Endothelial cell of umbilical vein (primary cell): ENCODE results near the gene PRXL2B. TPM values are rescaled to one million over a fixed set of nuclear protein-coding genes. Genes with fewer than 3 reads are reported as not detected.

Experiments
- BruUV-seq: library from RNA; stranded (reverse); fragments of 400-500 nt; replicated peaks from 2 replicates; lab custom pipeline; 2021; lab: Mats Ljungman, UMichigan
- CTCF ChIA-PET: fragments of 300-600, 350-600 bp; sonication (Branson Sonifier 250); formaldehyde crosslinking; loops from one replicate; lab custom pipeline; 2021; ENCODE audit warnings: antibody characterized with exemption, inconsistent platforms; lab: Charles Lee
- POLR2A ChIA-PET: fragments of 300-600, 350-600 bp; sonication (Branson Sonifier 250); formaldehyde crosslinking; loops from one replicate; lab custom pipeline; 2021; ENCODE audit warnings: antibody characterized with exemption, inconsistent platforms; lab: Charles Lee
- DNase-seq: peaks from one replicate; pipeline ENCODE4 v3.0.0-alpha.2; 2011; ENCODE audit warnings: low read depth, low spot score
- FAIRE-seq: peaks from 2 replicates; lab custom pipeline; 2011; peaks lifted over from hg19 to GRCh38; lab: Jason Lieb, UNC
- H2AFZ ChIP-seq: 2 replicates; pipeline ENCODE4 v1.6.0; 2012; ENCODE audit warnings: low read depth, low read length, control low read depth, inconsistent platforms
- H3K27ac ChIP-seq: 2 replicates; pipeline ENCODE4 v1.5.1; 2011; ENCODE audit warnings: low read depth, mild to moderate bottlenecking, control low read depth, low read length, moderate library complexity; ENCODE audit not compliant: insufficient read depth
- H3K27me3 ChIP-seq, 2 experiments: 2 replicates each; pipeline versions ENCODE4 v1.6.0 to v1.6.1; 2011; ENCODE audit warnings: low read length in 2 of 2, mixed read lengths in 1 of 2; ENCODE audit not compliant: control insufficient read depth in 2 of 2, insufficient read depth in 2 of 2
- H3K36me3 ChIP-seq, 2 experiments: 2 replicates in 1 of 2; 3 replicates in 1 of 2; pipeline ENCODE4 v1.5.1; 2011; ENCODE audit warnings: low read length in 2 of 2, mild to moderate bottlenecking in 1 of 2, moderate library complexity in 1 of 2; ENCODE audit not compliant: control insufficient read depth in 2 of 2, insufficient read depth in 2 of 2; ENCODE audit errors: extremely low read depth in 1 of 2
- H3K4me1 ChIP-seq: 3 replicates; pipeline ENCODE4 v1.5.1; 2011; ENCODE audit warnings: mild to moderate bottlenecking, low read length; ENCODE audit not compliant: control insufficient read depth, insufficient read depth; ENCODE audit errors: extremely low read depth
- H3K4me2 ChIP-seq: 2 replicates; pipeline ENCODE4 v1.6.1; 2011; ENCODE audit warnings: low read length, control low read depth, mixed read lengths; ENCODE audit not compliant: insufficient read depth
- H3K4me3 ChIP-seq, 3 experiments: fragments of 200-600 bp in 1 of 3; sonication (generic), shearing (Covaris generic) in 1 of 3; replicated peaks in 1 of 3; 2 replicates each; pipeline ENCODE4 v1.5.1; 2011 to 2016; ENCODE audit warnings: control low read depth in 3 of 3, low read length in 3 of 3, mild to moderate bottlenecking in 2 of 3, inconsistent platforms in 1 of 3, low read depth in 1 of 3, moderate library complexity in 1 of 3; ENCODE audit not compliant: insufficient read depth in 1 of 3
- H3K79me2 ChIP-seq: 2 replicates; pipeline ENCODE4 v1.6.0; 2012; ENCODE audit warnings: low read length, inconsistent platforms; ENCODE audit not compliant: control insufficient read depth, insufficient read depth
- H3K9ac ChIP-seq: replicated peaks from 2 replicates; pipeline ENCODE3; 2011; ENCODE audit warnings: low read length, control low read depth; ENCODE audit not compliant: insufficient read depth; ENCODE audit errors: extremely low read depth
- H3K9me1 ChIP-seq: replicated peaks from 3 replicates; pipeline ENCODE4 v1.6.0; 2011; ENCODE audit warnings: mild to moderate bottlenecking, low read length; ENCODE audit not compliant: control insufficient read depth, insufficient read depth; ENCODE audit errors: extremely low read depth
- H3K9me3 ChIP-seq: replicated peaks from 2 replicates; pipeline ENCODE4 v1.5.1; 2012; ENCODE audit warnings: low read length, inconsistent platforms; ENCODE audit not compliant: control insufficient read depth, insufficient read depth
- H4K20me1 ChIP-seq: replicated peaks from 2 replicates; pipeline ENCODE3; 2011; ENCODE audit warnings: mild to moderate bottlenecking, low read length; ENCODE audit not compliant: control insufficient read depth, insufficient read depth; ENCODE audit errors: extremely low read depth
- FOS ChIP-seq: IDR thresholded peaks from 2 replicates; pipeline ENCODE4 v1.6.1; 2011; ENCODE audit warnings: mild to moderate bottlenecking, low read length, moderate library complexity, borderline replicate concordance; ENCODE audit not compliant: insufficient read depth
- GATA2 ChIP-seq: IDR thresholded peaks from 2 replicates; pipeline ENCODE4 v1.7.0; 2011; ENCODE audit warnings: low read depth, mild to moderate bottlenecking, moderate library complexity, mixed read lengths, low read length; ENCODE audit not compliant: insufficient read length, insufficient read depth
- MYC ChIP-seq: IDR thresholded peaks from one replicate; pipeline ENCODE4 v1.6.1; 2011; ENCODE audit warnings: mild to moderate bottlenecking, low read depth, low read length
- POLR2A ChIP-seq: IDR thresholded peaks from 2 replicates; pipeline ENCODE4 v1.6.1; 2012; ENCODE audit warnings: low read depth, mild to moderate bottlenecking, control low read depth, low read length
- dilution Hi-C: fragments of 300-500 bp; cut with MboI; formaldehyde crosslinking; loops from one replicate; pipeline ENCODE4 v1.15.0; 2019; ENCODE audit warnings: low sequenced_read_pairs; ENCODE audit not compliant: extremely low pct_ligation_motif_present
- intact Hi-C: fragments of 100-400 bp; cut with micrococcal nuclease; formaldehyde crosslinking; loops from one replicate; pipeline ENCODE4 v1.10.0; 2022
- polyA plus RNA-seq, 4 experiments: library from polyadenylated mRNA; depleted of rRNA in 3 of 4; stranded (reverse) in 3 of 4; unstranded in 1 of 4; fragments of >200 nt; gene quantifications; 2 replicates each; pipeline versions ENCODE4 v1.2.1 to v1.2.3, GENCODE V29; 2011 to 2012; ENCODE audit warnings: missing spikeins in 1 of 4
- total RNA-seq: library from RNA; stranded (reverse); gene quantifications from 2 replicates; pipeline ENCODE4 v1.2.3, GENCODE V29; 2021
- TF ChIP-seq, protein P1 (sequence below), 2 donors: IDR thresholded peaks; 1 replicate in 1 of 2; 2 replicates in 1 of 2; pipeline ENCODE4 v1.5.1; 2011; ENCODE audit warnings: low read length in 2 of 2, mild to moderate bottlenecking in 2 of 2, moderate library complexity in 2 of 2, control low read depth in 1 of 2, inconsistent platforms in 1 of 2, low read depth in 1 of 2; ENCODE audit not compliant: insufficient read depth in 1 of 2; ENCODE audit errors: extremely low read depth in 1 of 2

PRXL2B gene
- total and polyA plus RNA-seq, 2 donors (not counting 3 experiments of a cell fraction or from before 2014, with no cell fraction given): 29.6 to 55.8 TPM

DNA sequence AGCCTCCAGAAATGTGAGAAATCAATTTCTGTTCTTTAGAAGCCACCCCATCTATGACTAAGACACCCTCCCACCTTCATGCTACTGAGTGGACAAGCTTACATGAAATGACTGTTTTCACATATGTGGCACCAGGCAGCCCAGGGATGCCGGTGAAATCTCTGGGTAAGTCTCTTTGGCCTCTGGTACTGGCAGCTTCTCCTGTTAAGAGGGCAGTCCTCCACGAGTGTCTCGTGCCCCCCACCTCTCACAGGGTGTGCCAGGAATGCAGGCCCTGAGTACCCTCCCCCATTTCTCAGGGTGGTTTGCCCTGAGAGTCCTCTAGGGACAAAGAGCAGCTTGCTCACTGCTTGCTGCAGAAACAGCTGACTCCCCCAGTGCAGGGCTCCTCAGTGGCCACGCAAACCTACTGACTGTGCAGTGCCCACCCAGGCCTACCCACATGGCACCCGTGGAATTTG is 3.2 kb upstream of the PRXL2B start:
- no peak for FAIRE-seq
- dilution Hi-C loops: no loop called here

DNA sequence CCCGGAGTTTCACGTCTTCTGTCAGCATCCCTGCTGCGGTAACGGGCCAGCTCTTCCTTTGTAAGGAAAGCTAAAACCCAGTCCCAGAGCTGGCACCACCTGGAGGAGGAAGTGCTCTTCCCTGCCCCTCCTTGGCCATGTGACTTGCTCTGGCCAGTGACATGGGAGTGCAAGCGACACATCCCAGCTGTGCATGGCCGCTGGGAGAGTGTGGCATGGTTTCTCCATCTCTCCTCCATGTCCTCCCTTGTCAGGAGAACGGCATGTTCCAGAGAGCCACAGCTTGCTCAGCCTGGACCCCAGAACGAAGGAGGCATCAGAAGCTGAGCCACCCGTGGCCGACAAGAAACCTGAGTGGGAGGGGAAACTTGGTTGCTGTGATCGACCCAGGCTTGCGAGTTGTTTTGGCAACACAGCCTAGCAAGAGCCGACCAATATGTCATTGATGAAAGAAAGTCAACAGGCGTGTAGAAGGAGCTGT is 2.7 kb upstream of the PRXL2B start:
- H3K36me3 ChIP-seq: no peaks in the 10 kb centered on the region
- H3K79me2 ChIP-seq: peaks cover 5% of the 10 kb centered on the region
- FAIRE-seq: no peak
- H3K9ac ChIP-seq: no peak overlapping the region
- H3K4me1 ChIP-seq: peaks cover 22% of the 10 kb centered on the region
- intact Hi-C loops: no loop called here
- H3K9me3 ChIP-seq: no peaks in the 10 kb centered on the region
- ChIA-PET POLR2A (no interaction called here), CTCF (interaction anchor here (0.8 to 3.1 kb wide), 3 partner anchors 23 to 36 kb away, joined by 3 to 12 read pairs (median 3); partner anchors contain the start of gene TNFRSF14)
- no peak for TF ChIP-seq POLR2A
- TF ChIP-seq, protein P1, sequence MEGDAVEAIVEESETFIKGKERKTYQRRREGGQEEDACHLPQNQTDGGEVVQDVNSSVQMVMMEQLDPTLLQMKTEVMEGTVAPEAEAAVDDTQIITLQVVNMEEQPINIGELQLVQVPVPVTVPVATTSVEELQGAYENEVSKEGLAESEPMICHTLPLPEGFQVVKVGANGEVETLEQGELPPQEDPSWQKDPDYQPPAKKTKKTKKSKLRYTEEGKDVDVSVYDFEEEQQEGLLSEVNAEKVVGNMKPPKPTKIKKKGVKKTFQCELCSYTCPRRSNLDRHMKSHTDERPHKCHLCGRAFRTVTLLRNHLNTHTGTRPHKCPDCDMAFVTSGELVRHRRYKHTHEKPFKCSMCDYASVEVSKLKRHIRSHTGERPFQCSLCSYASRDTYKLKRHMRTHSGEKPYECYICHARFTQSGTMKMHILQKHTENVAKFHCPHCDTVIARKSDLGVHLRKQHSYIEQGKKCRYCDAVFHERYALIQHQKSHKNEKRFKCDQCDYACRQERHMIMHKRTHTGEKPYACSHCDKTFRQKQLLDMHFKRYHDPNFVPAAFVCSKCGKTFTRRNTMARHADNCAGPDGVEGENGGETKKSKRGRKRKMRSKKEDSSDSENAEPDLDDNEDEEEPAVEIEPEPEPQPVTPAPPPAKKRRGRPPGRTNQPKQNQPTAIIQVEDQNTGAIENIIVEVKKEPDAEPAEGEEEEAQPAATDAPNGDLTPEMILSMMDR (IDR thresholded peaks at IDR 0.05; ENCODE audit: extremely low read depth in 1 of 2, insufficient read depth in 1 of 2, low read depth in 1 of 2, low read length in 2 of 2): no peak
- no peak overlapping the region for H3K4me3 ChIP-seq
- DNase-seq: no peak
- H4K20me1 ChIP-seq: no peaks in the 10 kb centered on the region
- no peak overlapping the region for H2AFZ ChIP-seq
- no peak overlapping the region for H3K27ac ChIP-seq
- dilution Hi-C loops: no loop called here
- BruUV-seq: no TSS peak
- no peaks in the 10 kb centered on the region for H3K9me1 ChIP-seq
- H3K4me2 ChIP-seq: no peak overlapping the region
- H3K27me3 ChIP-seq: no peaks in the 10 kb centered on the region

More for the DNA sequence above, 3.2 kb upstream of the PRXL2B start:
- BruUV-seq: no TSS peak
- no peaks in the 10 kb centered on the region for H3K27me3 ChIP-seq
- H3K9me3 ChIP-seq: no peaks in the 10 kb centered on the region
- H3K4me3 ChIP-seq: no peak overlapping the region
- CTCF ChIA-PET: interaction anchor here (0.8 to 1.5 kb wide), 2 partner anchors 22 to 36 kb away, joined by 3 read pairs; no protein-coding TSS in a partner anchor
- TF ChIP-seq MYC: no peak
- TF ChIP-seq, protein P1 (IDR thresholded peaks at IDR 0.05; ENCODE audit: extremely low read depth in 1 of 2, insufficient read depth in 1 of 2, low read depth in 1 of 2, low read length in 2 of 2): no peak
- no peak for TF ChIP-seq FOS
- no peak for TF ChIP-seq GATA2
- peaks cover 28% of the 10 kb centered on the region for H3K4me1 ChIP-seq
- DNase-seq: no peak
- H2AFZ ChIP-seq: no peak overlapping the region
- no peak overlapping the region for H3K27ac ChIP-seq
- H3K79me2 ChIP-seq: peaks cover 5% of the 10 kb centered on the region
- no peaks in the 10 kb centered on the region for H4K20me1 ChIP-seq
- no peaks in the 10 kb centered on the region for H3K36me3 ChIP-seq
- H3K4me2 ChIP-seq: no peak overlapping the region
- intact Hi-C loops: no loop called here
- POLR2A ChIA-PET: no interaction called here
- no peaks in the 10 kb centered on the region for H3K9me1 ChIP-seq
- no peak overlapping the region for H3K9ac ChIP-seq
